Measurements from ENCODE around the gene THAP8. TPM values are rescaled to one million over a fixed set of nuclear protein-coding genes. Genes with fewer than 3 reads are reported as not detected.
"Not testable (repeated sequence)": the region's sequence is repeated elsewhere in the genome, so short reads cannot be mapped to it uniquely, and the experiment has no call there.

Gene THAP8
- total RNA-seq, 1 donor from 2014 or later, result 6.7 TPM

DNA sequence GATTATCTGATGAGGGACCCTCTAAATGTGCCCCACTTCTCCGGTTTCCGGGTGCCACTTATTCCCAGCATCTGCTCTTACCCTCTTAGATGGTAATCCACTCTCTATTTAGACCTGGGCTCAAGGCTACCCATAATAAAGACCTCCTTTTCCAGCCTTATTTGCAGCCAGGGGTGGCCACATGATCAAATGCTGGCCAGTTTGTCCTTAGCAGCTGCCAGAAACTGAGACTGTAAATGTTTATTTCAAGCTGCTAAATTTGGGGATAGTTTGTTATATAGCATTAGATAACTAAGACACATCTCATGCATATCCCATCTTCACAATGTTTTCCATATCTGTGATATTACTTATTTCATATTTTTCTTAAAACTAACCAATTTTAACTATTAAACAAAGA lies 10.1 kb downstream of the THAP8 start:
- no peak overlapping the region for H2AFZ ChIP-seq (replicated peaks)
- no peak overlapping the region for H3K4me3 ChIP-seq
- H3K36me3 ChIP-seq, result no peaks in the 10 kb centered on the region
- no peak overlapping the region for H3K4me2 ChIP-seq
- no peaks in the 10 kb centered on the region for H3K79me2 ChIP-seq (ENCODE audit: low read depth)
- TF ChIP-seq EZH2phosphoT487 (IDR thresholded peaks at IDR 0.05) (no peak), EZH2 (IDR thresholded peaks at IDR 0.05) (no peak)
- TF ChIP-seq, protein P1, sequence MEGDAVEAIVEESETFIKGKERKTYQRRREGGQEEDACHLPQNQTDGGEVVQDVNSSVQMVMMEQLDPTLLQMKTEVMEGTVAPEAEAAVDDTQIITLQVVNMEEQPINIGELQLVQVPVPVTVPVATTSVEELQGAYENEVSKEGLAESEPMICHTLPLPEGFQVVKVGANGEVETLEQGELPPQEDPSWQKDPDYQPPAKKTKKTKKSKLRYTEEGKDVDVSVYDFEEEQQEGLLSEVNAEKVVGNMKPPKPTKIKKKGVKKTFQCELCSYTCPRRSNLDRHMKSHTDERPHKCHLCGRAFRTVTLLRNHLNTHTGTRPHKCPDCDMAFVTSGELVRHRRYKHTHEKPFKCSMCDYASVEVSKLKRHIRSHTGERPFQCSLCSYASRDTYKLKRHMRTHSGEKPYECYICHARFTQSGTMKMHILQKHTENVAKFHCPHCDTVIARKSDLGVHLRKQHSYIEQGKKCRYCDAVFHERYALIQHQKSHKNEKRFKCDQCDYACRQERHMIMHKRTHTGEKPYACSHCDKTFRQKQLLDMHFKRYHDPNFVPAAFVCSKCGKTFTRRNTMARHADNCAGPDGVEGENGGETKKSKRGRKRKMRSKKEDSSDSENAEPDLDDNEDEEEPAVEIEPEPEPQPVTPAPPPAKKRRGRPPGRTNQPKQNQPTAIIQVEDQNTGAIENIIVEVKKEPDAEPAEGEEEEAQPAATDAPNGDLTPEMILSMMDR (IDR thresholded peaks at IDR 0.05), result no peak
- peaks cover 12% of the 10 kb centered on the region for H3K4me1 Mint-ChIP-seq
- no peaks in the 10 kb centered on the region for H3K27me3 ChIP-seq
- H3F3A ChIP-seq (ENCODE audit: low read depth), result no peaks in the 10 kb centered on the region
- no peak overlapping the region for H3K4me3 Mint-ChIP-seq
- H3K9me3 Mint-ChIP-seq, result no peaks in the 10 kb centered on the region
- no peaks in the 10 kb centered on the region for H4K20me1 ChIP-seq (ENCODE audit: low read depth)
- H3K27ac Mint-ChIP-seq, result no peak overlapping the region
- H3K36me3 Mint-ChIP-seq, result peaks cover 10% of the 10 kb centered on the region
- H3K4me1 ChIP-seq, result no peaks in the 10 kb centered on the region
- no peaks in the 10 kb centered on the region for H3K27me3 Mint-ChIP-seq (ENCODE audit: insufficient read depth, low read depth)
- DNase-seq (ENCODE audit: low spot score), result no peak
- no peak overlapping the region for H3K9ac ChIP-seq
- no peaks in the 10 kb centered on the region for H3K9me3 ChIP-seq (ENCODE audit: low read depth)
- H3K27ac ChIP-seq, result no peak overlapping the region

DNA sequence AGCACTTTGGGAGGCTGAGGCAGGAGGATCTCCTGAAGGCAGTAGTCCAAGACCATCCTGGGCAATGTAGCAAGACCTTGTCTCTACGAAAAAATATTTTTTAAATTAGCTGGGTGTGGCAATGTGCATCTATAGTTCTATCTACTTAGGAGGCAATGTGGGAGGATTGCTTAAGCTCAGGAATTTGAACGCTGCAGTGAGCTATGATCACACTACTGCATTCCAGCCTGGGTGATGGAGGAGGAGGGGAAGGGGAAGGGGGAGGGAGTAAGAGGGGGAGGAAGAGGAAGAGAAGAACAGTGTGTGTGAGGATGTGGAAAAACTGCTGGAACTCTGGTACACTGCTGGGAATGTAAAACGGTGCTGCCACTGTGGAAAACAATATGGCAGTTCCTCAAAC lies 12.3 kb downstream of the THAP8 start:
- H3F3A ChIP-seq (ENCODE audit: low read depth), result no peaks in the 10 kb centered on the region
- no peaks in the 10 kb centered on the region for H3K79me2 ChIP-seq (ENCODE audit: low read depth)
- no peaks in the 10 kb centered on the region for H3K4me1 ChIP-seq
- no peak overlapping the region for H2AFZ ChIP-seq (replicated peaks)
- TF ChIP-seq EZH2 (IDR thresholded peaks at IDR 0.05) (no peak), EZH2phosphoT487 (IDR thresholded peaks at IDR 0.05) (no peak)
- TF ChIP-seq, protein P1 (IDR thresholded peaks at IDR 0.05), result no peak
- H3K27ac ChIP-seq, result no peak overlapping the region
- Mint-ChIP-seq H3K27me3 (ENCODE audit: insufficient read depth, low read depth) (peaks cover 2% of the 10 kb centered on the region), H3K36me3 (peaks cover 9% of the 10 kb centered on the region), H3K4me1 (peaks cover 12% of the 10 kb centered on the region), H3K9me3 (no peaks in the 10 kb centered on the region), H3K4me3 (no peak overlapping the region), H3K27ac (no peak overlapping the region)
- DNase-seq (ENCODE audit: low spot score), result peak; percentile 19
- no peak overlapping the region for H3K4me3 ChIP-seq
- no peaks in the 10 kb centered on the region for H3K36me3 ChIP-seq
- no peaks in the 10 kb centered on the region for H3K9me3 ChIP-seq (ENCODE audit: low read depth)
- H3K4me2 ChIP-seq, result no peak overlapping the region
- no peak overlapping the region for H3K9ac ChIP-seq
- no peaks in the 10 kb centered on the region for H3K27me3 ChIP-seq
- H4K20me1 ChIP-seq (ENCODE audit: low read depth), result no peaks in the 10 kb centered on the region

DNA sequence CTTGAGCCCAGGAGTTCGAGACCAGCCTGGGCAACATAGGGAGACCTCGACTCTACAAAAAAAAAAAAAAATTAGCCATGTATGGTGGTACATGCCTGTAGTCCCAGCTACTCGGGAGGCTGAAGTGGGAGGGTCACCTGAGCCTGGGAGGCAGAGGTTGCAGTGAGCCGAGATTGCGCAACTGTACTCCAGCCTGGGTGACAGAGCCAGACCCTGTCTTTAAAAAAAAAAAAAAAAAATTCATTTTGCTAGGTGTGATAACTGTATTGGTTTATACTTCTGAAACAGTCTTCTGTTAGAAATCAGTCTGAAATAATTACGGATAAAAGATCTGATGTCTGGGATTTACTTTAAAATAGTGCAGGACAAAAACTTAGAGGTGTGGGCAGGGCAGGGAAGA lies 13.0 kb downstream of the THAP8 start:
- not testable (repeated sequence) for H3K9me3 ChIP-seq (ENCODE audit: low read depth); H3K4me2 ChIP-seq; H3K9ac ChIP-seq; H3K79me2 ChIP-seq (ENCODE audit: low read depth); H3K4me1 ChIP-seq; H3K9me3 Mint-ChIP-seq; DNase-seq (ENCODE audit: low spot score); H3K36me3 Mint-ChIP-seq; H3K4me3 ChIP-seq; H3K27ac ChIP-seq; H3K27me3 ChIP-seq; H4K20me1 ChIP-seq (ENCODE audit: low read depth); H2AFZ ChIP-seq (replicated peaks); H3K27me3 Mint-ChIP-seq (ENCODE audit: insufficient read depth, low read depth); H3K36me3 ChIP-seq; H3F3A ChIP-seq (ENCODE audit: low read depth)
- Mint-ChIP-seq H3K4me1 (peaks cover 12% of the 10 kb centered on the region), H3K27ac (peak overlapping the region; percentile 89), H3K4me3 (peak overlapping the region; percentile 14)

DNA sequence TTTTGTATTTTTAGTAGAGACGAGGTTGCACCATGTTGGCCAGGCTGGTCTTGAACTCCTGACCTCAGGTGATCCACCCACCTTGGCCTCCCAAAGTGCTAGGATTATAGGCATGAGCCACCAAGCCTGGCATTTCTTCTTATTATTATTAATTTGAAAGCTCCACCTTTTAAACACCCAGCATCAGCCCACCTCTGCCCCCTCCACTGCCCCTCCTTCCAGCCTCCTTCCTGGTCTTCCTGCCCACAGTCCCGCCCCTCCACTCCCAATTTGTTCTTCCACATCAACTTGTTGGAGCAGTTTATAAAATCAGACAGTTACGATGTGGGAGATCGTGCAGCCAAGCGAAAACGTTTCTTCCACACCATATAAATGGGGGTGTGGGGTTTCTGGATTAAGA lies 13.6 kb downstream of the THAP8 start:
- Mint-ChIP-seq H3K4me1 (peaks cover 12% of the 10 kb centered on the region), H3K4me3 (no peak overlapping the region), H3K9me3 (no peaks in the 10 kb centered on the region), H3K36me3 (peaks cover 5% of the 10 kb centered on the region), H3K27me3 (ENCODE audit: insufficient read depth, low read depth) (peaks cover 2% of the 10 kb centered on the region), H3K27ac (no peak overlapping the region)
- DNase-seq (ENCODE audit: low spot score), result no peak
- Histone ChIP-seq H3F3A (ENCODE audit: low read depth) (no peaks in the 10 kb centered on the region), H3K27ac (no peak overlapping the region), H3K36me3 (no peaks in the 10 kb centered on the region), H3K4me2 (no peak overlapping the region), H3K4me3 (no peak overlapping the region), H2AFZ (replicated peaks) (no peak overlapping the region), H3K4me1 (no peaks in the 10 kb centered on the region), H4K20me1 (ENCODE audit: low read depth) (no peaks in the 10 kb centered on the region), H3K79me2 (ENCODE audit: low read depth) (no peaks in the 10 kb centered on the region), H3K27me3 (no peaks in the 10 kb centered on the region), H3K9ac (no peak overlapping the region), H3K9me3 (ENCODE audit: low read depth) (no peaks in the 10 kb centered on the region)
- TF ChIP-seq EZH2 (IDR thresholded peaks at IDR 0.05) (no peak), EZH2phosphoT487 (IDR thresholded peaks at IDR 0.05) (no peak)
- TF ChIP-seq, protein P1 (IDR thresholded peaks at IDR 0.05), result no peak

Data from neural progenitor cell (in vitro differentiated cells).